Hematopoietic multipotent progenitor cell treated with erythropoietin and hydrocortisone succinate and interleukin-3 and kit ligand, for 17 days (in vitro differentiated cells): ENCODE results near the gene GULP1.
"Not testable (repeated sequence)": the region's sequence is repeated elsewhere in the genome, so short reads cannot be mapped to it uniquely, and the experiment has no call there.

Source experiments
- DNase-seq: peaks from one replicate; pipeline ENCODE4 v3.0.0-alpha.2; 2015; ENCODE audit warnings: low spot score

GULP1 gene

DNA sequence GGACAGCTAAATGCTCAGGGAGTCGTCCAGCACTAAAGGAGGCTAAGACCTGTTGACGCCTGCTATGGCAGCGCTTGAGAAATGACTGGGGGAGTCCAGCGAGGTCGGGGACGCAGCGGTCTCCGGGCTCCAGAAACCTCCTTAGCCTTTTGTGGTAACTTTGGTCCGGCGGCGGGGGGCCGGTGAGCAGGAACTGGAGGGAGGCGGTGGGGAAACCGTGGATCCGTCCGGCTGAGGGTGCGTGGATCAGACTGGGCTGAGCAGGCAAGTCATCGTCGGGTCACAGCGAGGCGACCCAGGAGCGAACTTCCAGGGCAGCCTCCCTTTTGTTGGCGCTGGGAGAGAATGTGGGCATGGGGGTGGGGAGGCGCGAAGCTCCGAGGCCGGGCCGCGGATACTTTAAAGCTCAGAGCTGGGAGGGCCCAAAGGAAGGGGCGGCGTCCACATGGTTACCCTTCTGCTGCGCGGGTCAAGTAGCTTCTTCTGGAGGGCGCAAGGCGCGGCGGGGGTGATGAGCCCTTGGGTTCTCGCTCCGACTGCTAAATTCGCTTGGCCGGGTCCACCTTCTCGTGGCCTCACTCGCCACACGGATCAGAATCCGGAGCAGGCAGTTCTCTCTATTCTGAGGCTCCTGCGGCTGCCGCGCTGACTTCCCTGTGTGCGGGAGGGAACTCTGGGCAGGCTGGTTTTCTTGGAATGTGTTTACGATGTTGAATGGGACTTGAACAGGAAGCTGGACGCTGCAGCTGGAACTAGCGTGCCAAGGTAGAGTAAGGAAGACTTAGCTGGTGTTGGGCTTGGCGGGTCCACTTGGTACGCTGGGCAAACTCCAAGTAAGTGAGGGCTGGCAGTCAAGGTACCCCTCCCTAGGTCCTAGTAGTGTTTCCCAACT, 920 bp downstream of the GULP1 start:
- no peak for DNase-seq

GRCh38 chr2:188293601-188294351, 2.1 kb downstream of the GULP1 start:
- no peak for DNase-seq

- no peak for DNase-seq
These were observed 2.8 kb downstream of the GULP1 start for GRCh38 chr2:188294352-188294926.

DNA sequence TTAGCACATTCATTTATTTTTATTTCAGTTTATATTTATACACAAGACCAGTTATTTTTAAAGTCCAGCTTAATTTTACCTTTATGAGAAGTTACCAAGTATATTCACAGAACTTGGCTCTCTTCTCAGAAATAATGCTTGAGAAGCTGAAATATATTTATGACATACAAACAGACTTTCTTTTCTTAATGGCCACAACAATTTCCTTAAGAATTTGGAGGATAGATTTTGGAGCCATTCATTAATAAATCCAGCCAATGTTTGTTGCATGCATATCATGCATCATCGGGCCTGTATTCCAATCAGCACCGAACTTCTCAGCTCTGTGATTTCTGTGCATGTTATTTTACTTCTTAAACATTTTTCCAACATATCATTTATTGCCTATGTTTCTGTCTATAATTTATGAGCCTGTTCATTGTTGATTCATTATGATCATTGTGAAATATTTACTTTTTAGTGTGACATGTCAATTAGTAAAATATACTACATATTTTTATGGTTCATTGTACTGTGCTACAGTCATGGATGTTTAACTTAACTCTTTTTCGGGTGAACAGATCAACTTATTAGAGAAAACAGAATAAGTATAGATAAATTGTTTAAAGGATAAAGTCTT, 3.5 kb downstream of the GULP1 start:
- DNase-seq, result no peak

- DNase-seq, result no peak
These were observed 6.3 kb downstream of the GULP1 start for GRCh38 chr2:188297978-188298377.

DNA sequence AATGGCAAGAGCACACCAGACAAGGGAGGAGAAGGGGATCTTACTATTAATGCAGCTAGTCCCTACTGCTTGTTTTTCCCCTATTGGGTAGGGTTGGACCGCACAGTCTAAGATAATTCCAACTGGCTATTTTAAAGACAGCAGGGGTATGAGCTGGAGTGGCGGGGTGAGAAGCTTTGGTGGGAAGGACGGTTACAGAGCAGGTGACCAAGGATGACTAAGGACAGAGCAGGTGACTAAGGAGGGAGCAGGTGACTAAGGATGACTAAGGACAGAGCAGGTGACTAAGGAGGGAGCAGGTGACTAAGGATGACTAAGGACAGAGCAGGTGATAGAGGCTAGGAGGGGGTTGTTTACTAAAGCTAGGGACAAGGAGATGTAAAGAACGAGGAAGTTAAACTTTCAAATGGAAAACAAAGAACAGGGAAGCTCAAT, 7.3 kb downstream of the GULP1 start:
- not testable (repeated sequence) for DNase-seq

GRCh38 chr2:188303363-188304031, 11.8 kb downstream of the GULP1 start:
- no peak for DNase-seq

- DNase-seq, result no peak
These were observed 13.6 kb downstream of the GULP1 start for GRCh38 chr2:188305271-188305670.

- DNase-seq, result no peak
These were observed 14.6 kb downstream of the GULP1 start for GRCh38 chr2:188306271-188306670.

GRCh38 chr2:188307850-188308283, 16.2 kb downstream of the GULP1 start:
- no peak for DNase-seq

DNA sequence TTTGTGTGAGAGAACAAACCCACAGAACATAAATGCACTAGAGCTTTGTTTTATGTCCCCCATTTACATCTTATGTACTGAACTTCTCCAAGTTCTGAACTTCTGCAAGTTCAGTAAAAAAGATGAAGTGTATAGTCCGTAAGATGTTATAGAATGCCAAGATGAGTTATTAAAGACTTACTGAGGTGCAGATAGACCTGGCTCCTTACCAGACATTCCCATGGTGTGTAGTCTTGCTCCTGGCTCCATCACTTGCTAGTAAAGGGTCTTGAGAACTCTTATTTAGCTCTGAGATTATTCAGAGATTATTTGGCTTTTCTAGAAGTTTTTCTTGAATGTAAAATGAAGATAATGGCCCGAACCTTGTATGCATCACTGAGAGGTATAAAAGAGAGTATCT, 16.8 kb downstream of the GULP1 start:
- no peak for DNase-seq

GRCh38 chr2:188309364-188309763, 17.7 kb downstream of the GULP1 start:
- DNase-seq, result no peak

DNA sequence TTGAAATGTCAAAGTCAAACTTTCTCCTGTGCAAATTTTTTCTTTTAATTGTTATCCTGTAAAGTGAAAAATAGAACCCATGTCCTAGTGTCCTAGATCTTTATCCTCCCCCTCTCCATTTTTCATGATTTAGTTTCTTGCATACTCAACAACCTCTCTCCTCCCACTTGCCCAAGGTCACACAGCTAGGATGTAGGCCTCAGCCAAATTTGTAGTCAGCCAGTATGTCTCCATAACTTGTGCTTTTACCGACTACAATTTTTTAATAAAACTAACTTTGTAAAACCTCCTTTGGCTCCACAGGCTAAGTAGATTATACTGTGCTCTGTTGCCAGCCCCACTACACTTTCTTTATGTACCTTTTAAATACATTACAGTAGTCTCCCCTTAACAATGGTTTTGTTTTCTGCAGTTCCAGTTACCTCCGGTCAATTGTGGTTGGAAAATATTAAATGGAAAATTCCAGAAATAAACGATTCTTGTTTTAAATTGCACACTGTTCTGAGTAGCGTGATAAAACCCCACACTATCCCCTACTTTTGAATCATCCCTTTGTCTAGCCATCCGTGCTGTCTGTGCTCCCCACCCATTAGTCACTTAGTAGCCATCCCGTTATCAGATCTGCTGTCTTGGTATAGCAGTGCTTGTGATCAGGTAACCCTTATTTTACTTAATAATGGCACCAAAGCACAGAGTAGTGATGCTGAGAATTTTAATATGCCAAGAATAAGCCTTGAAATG, 22.8 kb downstream of the GULP1 start:
- DNase-seq, result no peak

- no peak for DNase-seq
These were observed 24.1 kb downstream of the GULP1 start for GRCh38 chr2:188315750-188316149.

DNA sequence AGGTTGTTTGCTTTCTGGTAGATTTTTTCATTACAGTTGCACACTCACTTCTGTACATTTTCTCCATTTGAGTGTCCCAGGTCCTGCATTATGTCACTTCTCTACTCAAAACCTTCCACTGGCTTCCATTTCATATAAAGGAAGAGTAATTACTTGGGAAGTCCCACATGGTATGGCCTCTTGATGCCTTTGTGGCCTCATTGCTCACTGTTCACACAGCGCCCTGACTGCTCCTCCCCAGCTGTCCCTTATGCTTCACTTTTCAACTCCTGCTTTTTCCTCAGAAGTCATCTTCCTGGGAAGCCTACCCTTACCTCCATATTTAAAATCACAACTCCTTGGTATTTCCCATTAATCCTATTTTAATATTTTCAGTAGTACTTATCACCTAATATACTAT, 24.7 kb downstream of the GULP1 start:
- no peak for DNase-seq

- DNase-seq, result no peak
These were observed 25.2 kb downstream of the GULP1 start for GRCh38 chr2:188316791-188317423.

- no peak for DNase-seq
These were observed 26.6 kb downstream of the GULP1 start for GRCh38 chr2:188318161-188318749.

- DNase-seq, result no peak
These were observed 28.2 kb downstream of the GULP1 start for GRCh38 chr2:188319838-188320237.

DNA sequence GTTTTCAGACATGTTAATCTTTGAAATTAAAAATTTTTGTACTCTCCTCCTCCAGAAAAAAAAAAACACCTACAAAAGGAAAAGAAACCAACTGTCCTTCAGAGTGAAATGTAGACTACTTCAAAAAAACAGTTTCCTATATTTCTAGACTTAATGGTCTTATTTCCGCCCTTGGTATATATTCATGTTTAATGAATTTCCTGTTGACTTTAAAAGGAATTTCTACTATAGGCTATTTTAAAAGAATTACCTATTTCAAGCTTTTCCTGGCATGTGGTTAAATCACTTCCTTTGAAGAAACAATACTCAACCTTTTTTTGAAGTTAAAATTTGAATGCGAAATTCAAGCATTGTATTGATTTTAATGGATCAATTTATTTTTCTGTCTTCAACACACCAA, 29.2 kb downstream of the GULP1 start:
- no peak for DNase-seq
